Brain microvascular endothelial cell (primary cell): ENCODE results near the gene FBXO31.

Experiments
- DNase-seq: peaks from one replicate; pipeline ENCODE4 v3.0.0-alpha.2; 2020
- H3K27ac ChIP-seq: fragments of 250-450 bp; sonication (Bioruptor Pico); 2 replicates; pipeline ENCODE4 v1.5.1; 2020; ENCODE audit warnings: mild to moderate bottlenecking, moderate library complexity
- H3K27me3 ChIP-seq: fragments of 250-450 bp; sonication (Bioruptor Pico); replicated peaks from 2 replicates; pipeline ENCODE4 v1.5.1; 2020; ENCODE audit warnings: mild to moderate bottlenecking
- H3K36me3 ChIP-seq: fragments of 250-450 bp; sonication (Bioruptor Pico); replicated peaks from 2 replicates; pipeline ENCODE4 v1.5.1; 2020; ENCODE audit warnings: mild to moderate bottlenecking
- H3K4me3 ChIP-seq: 2 replicates; pipeline ENCODE4 v1.5.1; 2011; ENCODE audit warnings: low read depth, mild to moderate bottlenecking, control low read depth, low read length, moderate library complexity
- in situ Hi-C: cut with HindIII; loops from 2 replicates; pipeline ENCODE4 v1.10.0; 2017; ENCODE audit warnings: low sequenced_read_pairs, low pct_ligation_motif_present
- TF ChIP-seq, protein P1 (sequence below): IDR thresholded peaks from 2 replicates; pipeline ENCODE4 v1.5.1; 2011; ENCODE audit warnings: low read depth, mild to moderate bottlenecking, moderate library complexity, low read length, control low read depth, inconsistent platforms; ENCODE audit errors: missing control alignments

FBXO31 gene

DNA sequence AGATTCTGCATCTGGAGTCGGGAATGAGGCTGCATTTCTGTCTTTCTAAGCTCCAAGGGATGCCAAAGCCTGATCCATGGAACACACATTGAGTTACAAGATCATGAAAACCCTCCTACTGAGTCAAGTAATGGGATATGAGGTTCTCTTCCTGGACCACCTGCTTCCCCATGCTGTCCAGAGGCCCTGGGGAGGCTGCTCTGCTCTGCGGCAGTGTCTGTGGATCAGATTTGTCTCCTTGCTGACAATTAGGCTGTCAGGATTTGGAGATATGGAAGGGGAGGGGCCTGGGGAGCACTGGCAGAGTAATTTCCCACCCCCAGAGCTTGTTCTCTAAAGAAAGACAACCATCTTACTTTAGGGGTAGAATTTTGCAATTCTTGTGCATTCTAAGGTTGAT is 99.4 kb downstream of the FBXO31 start:
- TF ChIP-seq, protein P1, sequence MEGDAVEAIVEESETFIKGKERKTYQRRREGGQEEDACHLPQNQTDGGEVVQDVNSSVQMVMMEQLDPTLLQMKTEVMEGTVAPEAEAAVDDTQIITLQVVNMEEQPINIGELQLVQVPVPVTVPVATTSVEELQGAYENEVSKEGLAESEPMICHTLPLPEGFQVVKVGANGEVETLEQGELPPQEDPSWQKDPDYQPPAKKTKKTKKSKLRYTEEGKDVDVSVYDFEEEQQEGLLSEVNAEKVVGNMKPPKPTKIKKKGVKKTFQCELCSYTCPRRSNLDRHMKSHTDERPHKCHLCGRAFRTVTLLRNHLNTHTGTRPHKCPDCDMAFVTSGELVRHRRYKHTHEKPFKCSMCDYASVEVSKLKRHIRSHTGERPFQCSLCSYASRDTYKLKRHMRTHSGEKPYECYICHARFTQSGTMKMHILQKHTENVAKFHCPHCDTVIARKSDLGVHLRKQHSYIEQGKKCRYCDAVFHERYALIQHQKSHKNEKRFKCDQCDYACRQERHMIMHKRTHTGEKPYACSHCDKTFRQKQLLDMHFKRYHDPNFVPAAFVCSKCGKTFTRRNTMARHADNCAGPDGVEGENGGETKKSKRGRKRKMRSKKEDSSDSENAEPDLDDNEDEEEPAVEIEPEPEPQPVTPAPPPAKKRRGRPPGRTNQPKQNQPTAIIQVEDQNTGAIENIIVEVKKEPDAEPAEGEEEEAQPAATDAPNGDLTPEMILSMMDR: no peak
- Histone ChIP-seq H3K27me3 (no peaks in the 10 kb centered on the region), H3K36me3 (no peaks in the 10 kb centered on the region), H3K27ac (no peak overlapping the region), H3K4me3 (no peak overlapping the region)
- in situ Hi-C loops: loop anchor here (25.0 kb wide), 1 partner anchor 722 kb away; the partner anchor contains the start of genes FOXC2 and MTHFSD
- DNase-seq: no peak

GRCh38 chr16:87279094-87279658 is 104.4 kb downstream of the FBXO31 start:
- no peaks in the 10 kb centered on the region for H3K36me3 ChIP-seq
- DNase-seq: no peak
- H3K4me3 ChIP-seq: no peak overlapping the region
- no peak overlapping the region for H3K27ac ChIP-seq
- TF ChIP-seq, protein P1: no peak
- in situ Hi-C loops: loop anchor here (25.0 kb wide), 1 partner anchor 717 kb away; the partner anchor contains the start of genes FOXC2 and MTHFSD
- no peaks in the 10 kb centered on the region for H3K27me3 ChIP-seq

- TF ChIP-seq, protein P1: peak; percentile 96
- DNase-seq: peak; percentile 77
- H3K36me3 ChIP-seq: no peaks in the 10 kb centered on the region
- H3K4me3 ChIP-seq: no peak overlapping the region
- H3K27me3 ChIP-seq: no peaks in the 10 kb centered on the region
- no peak overlapping the region for H3K27ac ChIP-seq
- in situ Hi-C loops: loop anchor here (25.0 kb wide), 1 partner anchor 716 kb away; the partner anchor contains the start of genes FOXC2 and MTHFSD
Measured at GRCh38 chr16:87278191-87279093, 105.1 kb downstream of the FBXO31 start.
